ENCODE data around the gene FARP2.
"Not testable (repeated sequence)": the region's sequence is repeated elsewhere in the genome, so short reads cannot be mapped to it uniquely, and the experiment has no call there.

DNA sequence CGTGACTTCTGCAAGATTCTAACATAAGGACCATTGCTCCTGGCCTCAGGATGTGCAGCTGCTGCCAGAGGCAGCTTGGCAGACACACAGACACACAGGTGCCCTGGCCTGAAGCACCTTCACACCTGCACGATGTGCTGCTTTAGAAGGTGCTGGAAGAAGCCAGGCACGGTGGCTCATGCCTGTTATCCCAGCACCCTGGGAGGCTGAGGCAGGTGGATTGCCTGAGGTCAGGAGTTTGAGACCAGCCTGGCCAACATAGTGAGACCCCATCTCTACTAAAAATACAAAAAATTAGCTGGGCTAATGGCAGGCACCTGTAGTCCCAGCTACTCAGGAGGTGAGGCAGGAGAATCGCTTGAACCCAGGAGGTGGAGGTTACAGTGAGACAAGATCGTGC lies 57.4 kb downstream of the FARP2 start:
- TF ChIP-seq, protein P1, sequence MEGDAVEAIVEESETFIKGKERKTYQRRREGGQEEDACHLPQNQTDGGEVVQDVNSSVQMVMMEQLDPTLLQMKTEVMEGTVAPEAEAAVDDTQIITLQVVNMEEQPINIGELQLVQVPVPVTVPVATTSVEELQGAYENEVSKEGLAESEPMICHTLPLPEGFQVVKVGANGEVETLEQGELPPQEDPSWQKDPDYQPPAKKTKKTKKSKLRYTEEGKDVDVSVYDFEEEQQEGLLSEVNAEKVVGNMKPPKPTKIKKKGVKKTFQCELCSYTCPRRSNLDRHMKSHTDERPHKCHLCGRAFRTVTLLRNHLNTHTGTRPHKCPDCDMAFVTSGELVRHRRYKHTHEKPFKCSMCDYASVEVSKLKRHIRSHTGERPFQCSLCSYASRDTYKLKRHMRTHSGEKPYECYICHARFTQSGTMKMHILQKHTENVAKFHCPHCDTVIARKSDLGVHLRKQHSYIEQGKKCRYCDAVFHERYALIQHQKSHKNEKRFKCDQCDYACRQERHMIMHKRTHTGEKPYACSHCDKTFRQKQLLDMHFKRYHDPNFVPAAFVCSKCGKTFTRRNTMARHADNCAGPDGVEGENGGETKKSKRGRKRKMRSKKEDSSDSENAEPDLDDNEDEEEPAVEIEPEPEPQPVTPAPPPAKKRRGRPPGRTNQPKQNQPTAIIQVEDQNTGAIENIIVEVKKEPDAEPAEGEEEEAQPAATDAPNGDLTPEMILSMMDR (IDR thresholded peaks at IDR 0.05) = not testable (repeated sequence)
- not testable (repeated sequence) for TF ChIP-seq POLR2A, POLR2AphosphoS5, EP300 (IDR thresholded peaks at IDR 0.05)
